Natural killer cell treated with Interleukin-12 subunit alpha and Interleukin-12 subunit beta and Interleukin-15 and Interleukin-18, amount 100 ng/mL, for 72 hours (primary cell): ENCODE results near the gene SH3GLB1. TPM values are rescaled to one million over a fixed set of nuclear protein-coding genes. Genes with fewer than 3 reads are reported as not detected.

Experiments
- ATAC-seq, 2 donors: fragments of 150-1000 bp; cut with Tn5 transposase in 1 of 2; sonication (Bioruptor Pico), chemical (Tn5 transposase) in 1 of 2; 2 replicates each; pipeline ENCODE4 v1.10.0; 2021
- DNase-seq: peaks from one replicate; pipeline ENCODE4 v3.0.0; 2022; ENCODE audit warnings: low spot score
- H3K27ac Mint-ChIP-seq, 2 donors: 1 replicate in 1 of 2; 2 replicates in 1 of 2; pipeline ENCODE4 v1.8.0; 2022; ENCODE audit warnings: mixed read lengths in 2 of 2, mild to moderate bottlenecking in 1 of 2, moderate library complexity in 1 of 2
- H3K27me3 Mint-ChIP-seq, 2 donors: 1 replicate in 1 of 2; 2 replicates in 1 of 2; pipeline ENCODE4 v1.8.0; 2022; ENCODE audit warnings: mixed read lengths in 2 of 2
- H3K36me3 Mint-ChIP-seq: one replicate; pipeline ENCODE4 v1.8.0; 2022; ENCODE audit warnings: mixed read lengths
- H3K4me1 Mint-ChIP-seq, 2 donors: 1 replicate in 1 of 2; 2 replicates in 1 of 2; pipeline ENCODE4 v1.8.0; 2022; ENCODE audit warnings: low read depth in 2 of 2, mixed read lengths in 2 of 2, mild to moderate bottlenecking in 1 of 2
- H3K4me3 Mint-ChIP-seq: one replicate; pipeline ENCODE4 v1.8.0; 2022; ENCODE audit warnings: mixed read lengths
- H3K9me3 Mint-ChIP-seq: 2 replicates; pipeline ENCODE4 v1.8.0; 2022; ENCODE audit warnings: mixed read lengths
- total RNA-seq, 2 donors: library from RNA; stranded (reverse); gene quantifications; one replicate each; pipeline ENCODE4 v1.2.3, GENCODE V29; 2022

The SH3GLB1 gene
- total RNA-seq, 2 donors from 2014 or later: 59.3 to 107 TPM

DNA sequence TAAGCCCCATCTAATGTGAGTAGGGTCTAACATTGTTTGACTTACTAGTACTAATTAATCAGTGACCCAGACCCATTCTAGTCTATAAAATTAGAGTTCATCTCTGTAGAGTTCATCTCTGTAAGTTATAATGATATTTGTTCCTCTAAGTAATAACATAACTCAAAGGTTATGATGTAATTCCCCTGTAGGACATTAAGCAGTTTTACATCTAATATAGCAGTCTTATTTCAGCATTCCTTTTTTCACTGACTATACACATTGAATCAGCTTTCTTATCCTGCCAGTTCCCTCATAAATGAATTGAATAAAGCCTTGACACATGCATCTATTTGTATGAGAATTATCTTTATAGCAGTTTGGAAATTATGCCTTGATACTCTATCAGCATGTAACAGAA, 90.9 kb downstream of the SH3GLB1 start:
- no peaks in the 10 kb centered on the region for H3K9me3 Mint-ChIP-seq
- H3K27ac Mint-ChIP-seq: no peak overlapping the region
- no peaks in the 10 kb centered on the region for H3K27me3 Mint-ChIP-seq
- no peaks in the 10 kb centered on the region for H3K36me3 Mint-ChIP-seq
- no peak overlapping the region for H3K4me3 Mint-ChIP-seq
- DNase-seq (no peak), ATAC-seq (no peak)
- no peaks in the 10 kb centered on the region for H3K4me1 Mint-ChIP-seq

Other genes with a start within 250 kb of the SH3GLB1 start
- gene CLCA1, start 235.6 kb upstream of the SH3GLB1 start, total RNA-seq: not detected
- not detected for gene CLCA4, start 157.5 kb upstream of the SH3GLB1 start, total RNA-seq
- 100 to 1,000 TPM; 141 to 189 TPM for gene SELENOF, start 209.6 kb downstream of the SH3GLB1 start, total RNA-seq
- 10 to 100 TPM; 15.1 to 24.5 TPM for gene HS2ST1, start 210.1 kb downstream of the SH3GLB1 start, total RNA-seq